ENCODE measurements around the gene C4orf17.

Gene C4orf17

DNA sequence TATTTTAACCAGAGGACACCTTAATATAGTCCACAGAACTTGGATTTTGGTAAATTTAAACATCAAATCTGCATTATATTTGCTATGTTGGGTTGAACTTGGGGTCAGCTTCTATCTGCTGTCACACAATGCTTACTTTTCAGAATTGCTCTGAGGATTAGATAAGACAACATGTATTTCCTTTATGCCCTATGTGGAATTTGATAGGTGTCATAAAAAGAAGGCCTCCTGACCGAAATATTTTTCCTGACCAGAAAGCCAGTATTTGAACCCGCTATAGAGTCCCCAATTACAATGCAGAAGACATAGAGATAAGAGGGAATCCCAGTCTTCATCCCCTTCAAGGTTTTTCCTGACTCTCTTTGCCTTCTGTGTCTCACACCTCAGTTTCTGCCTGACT, 67.9 kb downstream of the C4orf17 start:
- Histone ChIP-seq H3K4me1 (ENCODE audit: control insufficient read depth, insufficient read depth, low read length) (peaks cover 5% of the 10 kb centered on the region), H3K27me3 (ENCODE audit: control insufficient read depth in 1 of 2, insufficient read depth in 2 of 2, low read length in 2 of 2) (no peaks in the 10 kb centered on the region), H3K4me3 (ENCODE audit: low read length in 2 of 2) (no peak overlapping the region), H3K9me3 (ENCODE audit: control insufficient read depth in 2 of 2, low read length in 2 of 2) (no peaks in the 10 kb centered on the region), H3K9ac (ENCODE audit: low read length in 2 of 2) (no peak overlapping the region), H3K27ac (ENCODE audit: low read length) (no peak overlapping the region), H3K36me3 (ENCODE audit: control insufficient read depth in 2 of 2, insufficient read depth in 2 of 2, low read length in 2 of 2) (no peaks in the 10 kb centered on the region)

DNA sequence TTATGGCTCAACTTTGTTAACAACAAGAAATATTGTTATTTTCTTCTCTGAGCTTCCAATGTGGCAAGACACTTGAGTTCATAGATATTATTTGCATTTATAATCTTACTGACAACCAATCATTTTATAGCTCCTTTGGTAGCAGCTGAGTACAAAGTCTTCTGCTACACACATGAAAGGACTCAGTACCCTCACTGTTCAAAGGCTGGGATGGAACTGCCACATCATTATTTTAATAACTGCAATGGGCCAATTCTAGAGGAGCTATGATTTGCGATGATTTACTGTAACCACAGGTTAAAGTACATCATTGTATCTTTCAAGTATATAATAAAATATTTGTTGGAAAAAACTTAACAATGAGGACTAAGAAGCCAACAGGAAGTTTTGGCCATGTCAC, 74.7 kb downstream of the C4orf17 start:
- Histone ChIP-seq H3K4me1 (ENCODE audit: control insufficient read depth, insufficient read depth, low read length) (no peaks in the 10 kb centered on the region), H3K9me3 (ENCODE audit: control insufficient read depth in 2 of 2, low read length in 2 of 2) (no peaks in the 10 kb centered on the region), H3K27me3 (ENCODE audit: control insufficient read depth in 1 of 2, insufficient read depth in 2 of 2, low read length in 2 of 2) (no peaks in the 10 kb centered on the region), H3K27ac (ENCODE audit: low read length) (no peak overlapping the region), H3K36me3 (ENCODE audit: control insufficient read depth in 2 of 2, insufficient read depth in 2 of 2, low read length in 2 of 2) (no peaks in the 10 kb centered on the region), H3K9ac (ENCODE audit: low read length in 2 of 2) (no peak overlapping the region), H3K4me3 (ENCODE audit: low read length in 2 of 2) (no peak overlapping the region)

DNA sequence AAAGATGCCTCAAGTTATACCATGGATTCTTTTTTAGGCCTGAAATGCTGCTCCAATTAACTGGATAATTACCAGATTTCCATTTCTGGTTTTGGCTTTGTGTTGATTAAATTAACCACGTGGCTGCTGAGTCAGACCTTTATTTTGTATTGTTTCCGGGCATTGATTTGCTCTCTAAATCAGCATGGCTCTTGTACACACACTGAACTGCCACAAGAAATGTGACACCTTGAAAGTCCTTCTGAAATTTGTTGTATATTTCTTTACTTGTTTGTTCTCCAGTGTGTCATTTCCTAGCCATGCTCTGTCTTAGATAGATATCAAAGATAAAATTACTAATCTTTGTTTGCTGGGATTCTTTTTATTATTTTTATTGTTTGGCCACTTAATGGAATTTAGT, 75.5 kb downstream of the C4orf17 start:
- no peaks in the 10 kb centered on the region for H3K4me1 ChIP-seq (ENCODE audit: control insufficient read depth, insufficient read depth, low read length)

DNA sequence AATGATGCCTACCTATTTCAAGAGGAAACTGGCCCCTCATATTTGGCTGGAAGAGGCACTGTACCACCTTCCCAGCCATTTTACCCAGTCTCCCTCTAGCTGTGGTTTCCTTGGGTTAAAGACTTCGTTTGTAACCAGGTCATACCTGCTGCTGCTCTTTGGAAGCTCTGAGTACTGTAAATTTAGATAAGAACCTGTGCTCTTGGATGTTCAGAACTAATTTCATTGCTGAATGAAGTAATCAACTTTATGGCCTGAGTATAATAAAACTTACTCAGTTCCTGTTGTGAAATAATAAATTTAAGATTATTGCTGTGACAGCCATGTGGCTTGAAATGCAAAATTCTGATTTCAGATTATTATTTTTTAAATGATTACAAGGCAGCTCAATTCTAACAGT, 76.0 kb downstream of the C4orf17 start:
- Histone ChIP-seq H3K9me3 (ENCODE audit: control insufficient read depth in 2 of 2, low read length in 2 of 2) (no peaks in the 10 kb centered on the region), H3K36me3 (ENCODE audit: control insufficient read depth in 2 of 2, insufficient read depth in 2 of 2, low read length in 2 of 2) (no peaks in the 10 kb centered on the region), H3K27ac (ENCODE audit: low read length) (no peak overlapping the region), H3K27me3 (ENCODE audit: control insufficient read depth in 1 of 2, insufficient read depth in 2 of 2, low read length in 2 of 2) (no peaks in the 10 kb centered on the region), H3K4me3 (ENCODE audit: low read length in 2 of 2) (no peak overlapping the region), H3K9ac (ENCODE audit: low read length in 2 of 2) (no peak overlapping the region), H3K4me1 (ENCODE audit: control insufficient read depth, insufficient read depth, low read length) (no peaks in the 10 kb centered on the region)

More for the DNA sequence above, 75.5 kb downstream of the C4orf17 start:
- Histone ChIP-seq H3K9me3 (ENCODE audit: control insufficient read depth in 2 of 2, low read length in 2 of 2) (no peaks in the 10 kb centered on the region), H3K4me3 (ENCODE audit: low read length in 2 of 2) (no peak overlapping the region), H3K27ac (ENCODE audit: low read length) (no peak overlapping the region), H3K27me3 (ENCODE audit: control insufficient read depth in 1 of 2, insufficient read depth in 2 of 2, low read length in 2 of 2) (no peaks in the 10 kb centered on the region), H3K9ac (ENCODE audit: low read length in 2 of 2) (no peak overlapping the region), H3K36me3 (ENCODE audit: control insufficient read depth in 2 of 2, insufficient read depth in 2 of 2, low read length in 2 of 2) (no peaks in the 10 kb centered on the region)

DNA sequence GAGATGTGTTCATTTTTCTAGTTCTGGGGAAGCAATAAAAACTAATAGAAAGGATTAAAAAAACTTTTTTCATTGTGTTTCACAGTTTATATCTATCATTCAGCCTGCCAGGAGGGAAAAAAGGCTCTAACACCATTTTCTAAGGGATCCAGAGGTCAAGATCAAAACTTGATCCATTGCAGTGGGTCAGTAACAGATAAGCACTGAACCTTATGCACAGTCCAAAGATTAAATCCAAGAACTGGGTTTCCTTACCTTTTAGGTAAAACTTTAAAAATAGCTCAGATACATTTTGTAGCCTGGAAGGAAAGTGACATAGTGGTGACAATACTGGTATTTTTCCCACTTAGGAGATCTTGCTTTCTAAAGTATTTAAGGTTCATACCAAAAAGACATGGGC, 76.5 kb downstream of the C4orf17 start:
- H3K36me3 ChIP-seq (ENCODE audit: control insufficient read depth in 2 of 2, insufficient read depth in 2 of 2, low read length in 2 of 2) = no peaks in the 10 kb centered on the region
- no peaks in the 10 kb centered on the region for H3K9me3 ChIP-seq (ENCODE audit: control insufficient read depth in 2 of 2, low read length in 2 of 2)
- H3K4me1 ChIP-seq (ENCODE audit: control insufficient read depth, insufficient read depth, low read length) = no peaks in the 10 kb centered on the region
- no peaks in the 10 kb centered on the region for H3K27me3 ChIP-seq (ENCODE audit: control insufficient read depth in 1 of 2, insufficient read depth in 2 of 2, low read length in 2 of 2)
- H3K27ac ChIP-seq (ENCODE audit: low read length) = no peak overlapping the region
- H3K4me3 ChIP-seq (ENCODE audit: low read length in 2 of 2) = no peak overlapping the region
- no peak overlapping the region for H3K9ac ChIP-seq (ENCODE audit: low read length in 2 of 2)

DNA sequence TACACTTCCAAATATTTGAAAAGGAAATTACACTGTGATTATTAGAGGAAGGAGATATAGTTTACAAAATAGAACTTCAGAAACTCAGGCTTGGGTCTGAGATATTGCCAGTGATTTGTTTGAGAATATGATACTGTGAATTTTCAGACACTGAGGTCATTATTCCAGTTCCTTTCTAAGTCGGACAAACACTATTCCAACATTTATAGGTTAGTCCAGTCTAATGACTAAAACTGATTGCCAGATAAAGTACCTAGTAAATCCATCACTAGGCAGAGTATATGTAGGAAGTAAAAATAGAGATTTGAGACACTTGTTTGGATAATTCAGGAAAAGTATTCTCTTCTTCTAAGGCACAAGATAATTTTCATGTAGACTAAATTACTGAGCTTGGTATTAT, 77.0 kb downstream of the C4orf17 start:
- no peaks in the 10 kb centered on the region for H3K27me3 ChIP-seq (ENCODE audit: control insufficient read depth in 1 of 2, insufficient read depth in 2 of 2, low read length in 2 of 2)
- no peak overlapping the region for H3K27ac ChIP-seq (ENCODE audit: low read length)

DNA sequence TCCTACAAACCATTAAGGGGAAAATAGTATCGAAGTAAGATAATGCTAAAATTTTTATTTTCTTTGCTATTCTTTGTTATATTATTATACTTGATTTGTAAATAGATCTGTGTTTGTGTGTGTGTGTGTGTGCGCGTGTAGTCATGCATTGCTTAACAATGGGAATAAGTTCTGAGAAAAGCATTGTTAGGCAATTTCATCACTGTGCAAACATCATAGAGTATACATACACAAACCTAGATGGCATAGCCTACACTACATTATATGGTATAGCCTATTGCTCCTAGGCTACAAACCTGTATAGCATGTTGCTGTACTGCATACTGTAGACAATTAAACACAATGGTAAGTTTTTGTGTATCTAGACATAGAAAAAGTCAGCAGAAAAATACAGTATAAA, 80.9 kb downstream of the C4orf17 start:
- Histone ChIP-seq H3K4me1 (ENCODE audit: control insufficient read depth, insufficient read depth, low read length) (no peaks in the 10 kb centered on the region), H3K4me3 (ENCODE audit: low read length in 2 of 2) (no peak overlapping the region), H3K36me3 (ENCODE audit: control insufficient read depth in 2 of 2, insufficient read depth in 2 of 2, low read length in 2 of 2) (no peaks in the 10 kb centered on the region)

More for the DNA sequence above, 77.0 kb downstream of the C4orf17 start:
- Histone ChIP-seq H3K4me3 (ENCODE audit: low read length in 2 of 2) (no peak overlapping the region), H3K9me3 (ENCODE audit: control insufficient read depth in 2 of 2, low read length in 2 of 2) (no peaks in the 10 kb centered on the region), H3K9ac (ENCODE audit: low read length in 2 of 2) (no peak overlapping the region), H3K36me3 (ENCODE audit: control insufficient read depth in 2 of 2, insufficient read depth in 2 of 2, low read length in 2 of 2) (no peaks in the 10 kb centered on the region), H3K4me1 (ENCODE audit: control insufficient read depth, insufficient read depth, low read length) (no peaks in the 10 kb centered on the region)

More for the DNA sequence above, 80.9 kb downstream of the C4orf17 start:
- no peak overlapping the region for H3K27ac ChIP-seq (ENCODE audit: low read length)
- H3K9me3 ChIP-seq (ENCODE audit: control insufficient read depth in 2 of 2, low read length in 2 of 2) = no peaks in the 10 kb centered on the region
- no peak overlapping the region for H3K9ac ChIP-seq (ENCODE audit: low read length in 2 of 2)
- H3K27me3 ChIP-seq (ENCODE audit: control insufficient read depth in 1 of 2, insufficient read depth in 2 of 2, low read length in 2 of 2) = no peaks in the 10 kb centered on the region

All from stomach smooth muscle (tissue), 2 donors.